Right lobe of liver (tissue), 6 donors: ENCODE data around the gene SDK1. TPM values are rescaled to one million over a fixed set of nuclear protein-coding genes. Genes with fewer than 3 reads are reported as not detected.

Experiments used
- ATAC-seq, 4 donors: fragments of 200-7000 bp; cut with Tn5 transposase; one replicate each; pipeline ENCODE4 v1.9.1; 2020; ENCODE audit warnings: mild to moderate bottlenecking in 4 of 4, moderate library complexity in 4 of 4
- DNase-seq, 3 donors: peaks; one replicate each; pipeline ENCODE4 v3.0.0-alpha.2; 2020
- H3K27ac ChIP-seq, 3 donors: fragments of 200-600 bp; one replicate each; pipeline ENCODE4 v1.8.0; 2022
- H3K27me3 ChIP-seq, 2 donors: fragments of 200-600 bp; one replicate each; pipeline ENCODE4 v1.8.0; 2022
- H3K36me3 ChIP-seq, 4 donors: fragments of 200-600 bp; sonication (generic) in 1 of 4; one replicate each; pipeline versions ENCODE4 v1.5.1 to v1.8.0; 2017 to 2022; ENCODE audit warnings: control low read depth in 1 of 4
- H3K4me1 ChIP-seq, 4 donors: fragments of 200-600 bp; sonication (generic) in 1 of 4; one replicate each; pipeline versions ENCODE4 v1.5.1 to v1.8.0; 2017 to 2022; ENCODE audit warnings: control low read depth in 1 of 4
- H3K4me3 ChIP-seq, 3 donors: fragments of 200-600 bp; one replicate each; pipeline ENCODE4 v1.8.0; 2022
- H3K9me3 ChIP-seq, 4 donors: fragments of 200-600 bp; sonication (generic) in 1 of 4; one replicate each; pipeline versions ENCODE4 v1.5.1 to v1.8.0; 2017 to 2022; ENCODE audit warnings: control low read depth in 1 of 4
- CTCF ChIP-seq, 4 donors: fragments of 200-600 bp in 3 of 4; fragments of 450-650 bp in 1 of 4; IDR thresholded peaks; one replicate each; pipeline versions ENCODE4 v1.5.1 to v1.8.0; 2016 to 2022; ENCODE audit warnings: antibody characterized with exemption in 4 of 4, mild to moderate bottlenecking in 2 of 4
- POLR2A ChIP-seq: fragments of 450-650 bp; IDR thresholded peaks from one replicate; pipeline ENCODE4 v1.6.1; 2017; ENCODE audit warnings: antibody characterized with exemption, mild to moderate bottlenecking
- WGBS: methylation state at CpG from one replicate; pipeline ENCODE4 v1.1.6; 2018; ENCODE audit warnings: low coverage, low lambda C conversion rate; ENCODE audit not compliant: insufficient coverage; ENCODE audit errors: missing lambda C conversion rate; 5-methylcytosine and 5-hydroxymethylcytosine counted together
- intact Hi-C, 2 donors: fragments of 100-400 bp; cut with DNase I; formaldehyde crosslinking; loops; one replicate each; pipeline versions ENCODE4 v1.11.2 to v1.14.1; 2022
- total RNA-seq, 6 experiments: library from RNA; depleted of rRNA in 2 of 6; stranded (reverse); fragments of >200 nt in 2 of 6; fragmentation: NEBNext Ultra II Directional in 3 of 6; extraction: Animal tissue kit (Norgen Biotek cat#: 25700) in 3 of 6; gene quantifications; one replicate each; pipeline versions ENCODE4 v1.1.0 to v1.2.4, GENCODE V29; 2016 to 2023
- donor health status: DM: no; HTN: yes; CAD: no.
- donor health status: DM: no; HTN: no; CAD: no.
- donor health status: DM: no; HTN: no; CAD: no.
- donor health status: DM: no; HTN: yes; CAD: no.
- donor health status: DM: no; HTN: yes; CAD: no.

Gene SDK1
- total RNA-seq, 6 experiments from 2014 or later, result 0.07 to 1.4 (median 0.65) TPM

GRCh38 chr7:4018601-4019316 lies 717.7 kb downstream of the SDK1 start:
- Histone ChIP-seq H3K27me3 (no peaks in the 10 kb centered on the region), H3K27ac (no peak overlapping the region), H3K4me3 (no peak overlapping the region), H3K36me3 (no peaks in the 10 kb centered on the region), H3K4me1 (no peaks in the 10 kb centered on the region), H3K9me3 (no peaks in the 10 kb centered on the region)
- TF ChIP-seq POLR2A (no peak), CTCF (IDR thresholded peaks at IDR 0.05) (no peak)
- DNase-seq (peak in 1 of 3 donors; percentile 1), ATAC-seq (no peak)
- intact Hi-C loops, result no loop called here
- WGBS, result 57% methylated on average over 6 of the region's 7 CpGs

- 60% methylated on average over 2 of the region's 11 CpGs for WGBS
Observed at GRCh38 chr7:4020086-4020485, 719.0 kb downstream of the SDK1 start.

GRCh38 chr7:4021413-4021812 lies 720.4 kb downstream of the SDK1 start:
- Histone ChIP-seq H3K27me3 (no peaks in the 10 kb centered on the region), H3K9me3 (no peaks in the 10 kb centered on the region), H3K27ac (no peak overlapping the region), H3K36me3 (no peaks in the 10 kb centered on the region), H3K4me1 (no peaks in the 10 kb centered on the region), H3K4me3 (no peak overlapping the region)
- intact Hi-C loops, result no loop called here
- ATAC-seq (no peak), DNase-seq (peak in 1 of 3 donors; percentile 22)
- TF ChIP-seq CTCF (IDR thresholded peaks at IDR 0.05) (no peak), POLR2A (no peak)
- 33% methylated on average over 1 of the region's 5 CpGs for WGBS

More at GRCh38 chr7:4020086-4020485, 719.0 kb downstream of the SDK1 start:
- DNase-seq, result peak in 1 of 3 donors; percentile 23
- intact Hi-C loops, result no loop called here
- no peaks in the 10 kb centered on the region for H3K27me3 ChIP-seq
- H3K9me3 ChIP-seq, result no peaks in the 10 kb centered on the region
- TF ChIP-seq CTCF (IDR thresholded peaks at IDR 0.05) (no peak), POLR2A (no peak)
- no peaks in the 10 kb centered on the region for H3K4me1 ChIP-seq
- H3K27ac ChIP-seq, result no peak overlapping the region
- H3K4me3 ChIP-seq, result no peak overlapping the region
- no peaks in the 10 kb centered on the region for H3K36me3 ChIP-seq
- no peak for ATAC-seq

GRCh38 chr7:4022265-4022664 lies 721.2 kb downstream of the SDK1 start:
- Histone ChIP-seq H3K9me3 (no peaks in the 10 kb centered on the region), H3K27me3 (no peaks in the 10 kb centered on the region), H3K4me3 (no peak overlapping the region), H3K36me3 (no peaks in the 10 kb centered on the region), H3K27ac (no peak overlapping the region), H3K4me1 (no peaks in the 10 kb centered on the region)
- 74% methylated on average over 6 of the region's 7 CpGs for WGBS
- TF ChIP-seq POLR2A, result no peak
- TF ChIP-seq CTCF (IDR thresholded peaks at IDR 0.05), result no peak
- no peak for DNase-seq
- intact Hi-C loops, result no loop called here
- no peak for ATAC-seq
